ENCODE results near the gene IGSF5.

DNA sequence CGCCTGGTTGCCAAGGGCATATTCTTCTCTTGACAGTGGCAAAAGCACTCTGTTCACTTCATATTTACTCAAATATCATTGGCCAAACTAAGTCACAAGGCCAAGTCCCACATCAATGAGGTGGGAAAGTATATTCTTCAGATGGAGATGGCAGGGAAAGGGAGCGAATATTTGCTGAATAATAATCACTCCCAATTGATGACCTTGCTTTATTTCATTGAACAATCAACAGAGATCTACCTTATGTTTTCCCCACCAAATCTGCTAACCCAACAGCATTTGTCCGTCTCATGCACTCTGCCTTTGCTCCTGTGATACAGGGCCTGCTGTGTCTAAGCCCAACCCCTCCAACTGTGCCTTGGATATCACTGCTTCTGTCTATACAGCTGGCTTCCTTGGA lies 77.1 kb downstream of the IGSF5 start:
- TF ChIP-seq, protein P1, sequence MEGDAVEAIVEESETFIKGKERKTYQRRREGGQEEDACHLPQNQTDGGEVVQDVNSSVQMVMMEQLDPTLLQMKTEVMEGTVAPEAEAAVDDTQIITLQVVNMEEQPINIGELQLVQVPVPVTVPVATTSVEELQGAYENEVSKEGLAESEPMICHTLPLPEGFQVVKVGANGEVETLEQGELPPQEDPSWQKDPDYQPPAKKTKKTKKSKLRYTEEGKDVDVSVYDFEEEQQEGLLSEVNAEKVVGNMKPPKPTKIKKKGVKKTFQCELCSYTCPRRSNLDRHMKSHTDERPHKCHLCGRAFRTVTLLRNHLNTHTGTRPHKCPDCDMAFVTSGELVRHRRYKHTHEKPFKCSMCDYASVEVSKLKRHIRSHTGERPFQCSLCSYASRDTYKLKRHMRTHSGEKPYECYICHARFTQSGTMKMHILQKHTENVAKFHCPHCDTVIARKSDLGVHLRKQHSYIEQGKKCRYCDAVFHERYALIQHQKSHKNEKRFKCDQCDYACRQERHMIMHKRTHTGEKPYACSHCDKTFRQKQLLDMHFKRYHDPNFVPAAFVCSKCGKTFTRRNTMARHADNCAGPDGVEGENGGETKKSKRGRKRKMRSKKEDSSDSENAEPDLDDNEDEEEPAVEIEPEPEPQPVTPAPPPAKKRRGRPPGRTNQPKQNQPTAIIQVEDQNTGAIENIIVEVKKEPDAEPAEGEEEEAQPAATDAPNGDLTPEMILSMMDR (IDR thresholded peaks at IDR 0.05): no peak
- TF ChIP-seq ZFX (IDR thresholded peaks at IDR 0.05; ENCODE audit: borderline replicate concordance): no peak
